Measurements from ENCODE around the gene TJP2. TPM values are rescaled to one million over a fixed set of nuclear protein-coding genes. Genes with fewer than 3 reads are reported as not detected.

Gene TJP2
- total and polyA plus RNA-seq, 2 of the 4 experiments (the other 2 are of a cell fraction), result 38.3 to 49.3 TPM

GRCh38 chr9:69157751-69158466 lies 16.2 kb upstream of the TJP2 start:
- no TSS peak for BruUV-seq (replicated peaks)
- peaks cover 2% of the 10 kb centered on the region; the same call in 1 of the 2 replicates for H3K4me1 ChIP-seq (ENCODE audit: control insufficient read depth, insufficient read depth, low read length)
- peak overlapping the region; percentile 16; the same call in 1 of the 2 replicates for H2AK5ac ChIP-seq (ENCODE audit: low read depth, low read length)
- peak; percentile 95 for ATAC-seq (ENCODE audit: low read depth)
- no peak overlapping the region for H2AK9ac ChIP-seq (replicated peaks; ENCODE audit: low read depth, low read length, poor library complexity)
- no peak overlapping the region for H3K4me2 ChIP-seq (ENCODE audit: low read depth, low read length)
- no peak overlapping the region for H3K14ac ChIP-seq (replicated peaks; ENCODE audit: low read depth, low read length)
- peaks cover 3% of the 10 kb centered on the region; the same call in 1 of the 2 replicates for H4K20me1 ChIP-seq (ENCODE audit: insufficient read depth, low read length)
- H2BK20ac ChIP-seq (ENCODE audit: low read depth, low read length), result no peak overlapping the region
- in situ Hi-C loops (cut with MboI; ENCODE audit: low sequenced_read_pairs), result no loop called here
- H4K5ac ChIP-seq (ENCODE audit: low read depth, low read length), result no peak overlapping the region
- intact Hi-C loops (cut with micrococcal nuclease), result no loop called here
- no peak overlapping the region for H3K4ac ChIP-seq (ENCODE audit: low read depth, low read length)
- ChIA-PET POLR2A (ENCODE audit: unreplicated experiment) (interaction anchor here (0.6 kb wide), 2 partner anchors 15 to 440 kb away, joined by 3 read pairs; no protein-coding TSS in a partner anchor), CTCF (interaction anchor here (0.6 to 2.1 kb wide), 12 partner anchors 8 to 588 kb away, joined by 3 to 7 read pairs (median 4); no protein-coding TSS in a partner anchor)
- no peak overlapping the region for H4K91ac ChIP-seq (ENCODE audit: insufficient read depth, low read depth, low read length)
- peak overlapping the region; percentile 6; the same call in 1 of the 2 replicates for H3K56ac ChIP-seq (ENCODE audit: extremely low read depth, insufficient read depth, low read length)
- 93% methylated on average over 3 of the region's 8 CpGs; no CpG with 5 or more reads in 1 of the 2 experiments for WGBS, 2 experiments (ENCODE audit: extremely low coverage in 2 of 2, insufficient read length in 1 of 2)
- H3K27me3 ChIP-seq (ENCODE audit: control insufficient read depth, insufficient read depth, low read length), result no peaks in the 10 kb centered on the region
- no peak overlapping the region for H3K4me3 ChIP-seq (ENCODE audit: insufficient read depth, low read depth, low read length)
- H4K8ac ChIP-seq (ENCODE audit: low read depth in 2 of 2, low read length in 2 of 2), result no peak overlapping the region
- no peaks in the 10 kb centered on the region for H3K36me3 ChIP-seq (ENCODE audit: control insufficient read depth, insufficient read depth, low read length)
- no peak overlapping the region for H3K18ac ChIP-seq (ENCODE audit: low read depth, low read length)
- peak; percentile 84 for DNase-seq
- no peak overlapping the region for H2BK120ac ChIP-seq (ENCODE audit: low read depth, low read length)
- no peak overlapping the region for H2AFZ ChIP-seq (replicated peaks; ENCODE audit: low read length, poor library complexity)
- no peak overlapping the region for H3K9ac ChIP-seq (ENCODE audit: low read depth, low read length)
- no peak overlapping the region for H3K27ac ChIP-seq (ENCODE audit: insufficient read depth, low read length)
- H3K79me1 ChIP-seq (ENCODE audit: low read depth in 1 of 2, low read length in 2 of 2), result peaks cover 4 to 17% of the 10 kb centered on the region in 2 experiments; a peak in 2 of 4 replicates
- H2BK5ac ChIP-seq (ENCODE audit: low read depth, low read length, poor library complexity, severe bottlenecking), result no peak overlapping the region
- H2BK15ac ChIP-seq (ENCODE audit: low read depth, low read length), result 0 out of 3 replicates have a peak overlapping the region, but pooled peaks have one; percentile 33
- peaks cover 4% of the 10 kb centered on the region; the same call in 1 of the 2 replicates for H3K9me1 ChIP-seq (ENCODE audit: insufficient read depth, low read length)
- no peak overlapping the region for H3K23ac ChIP-seq (ENCODE audit: low read depth, low read length)
- no peaks in the 10 kb centered on the region for H3K9me3 ChIP-seq (ENCODE audit: control insufficient read depth, insufficient read depth, low read length)
- dilution Hi-C loops (cut with HindIII; ENCODE audit: low sequenced_read_pairs, unreplicated experiment), result no loop called here
- no peak for TF ChIP-seq SMC3 (IDR thresholded peaks at IDR 0.05; ENCODE audit: low read depth, low read length)
- no peak for TF ChIP-seq CHD1 (IDR thresholded peaks at IDR 0.05; ENCODE audit: low read depth, low read length)
- TF ChIP-seq NFE2L2 (IDR thresholded peaks at IDR 0.05; ENCODE audit: low read depth, low read length), result no peak
- TF ChIP-seq RCOR1 (IDR thresholded peaks at IDR 0.05; ENCODE audit: insufficient replicate concordance, low read length), result no peak
- no peak for TF ChIP-seq POLR2A (IDR thresholded peaks at IDR 0.05; ENCODE audit: low read depth, low read length)
- TF ChIP-seq MXI1 (IDR thresholded peaks at IDR 0.05; ENCODE audit: borderline replicate concordance, low read depth, low read length), result no peak
- TF ChIP-seq BHLHE40 (IDR thresholded peaks at IDR 0.05; ENCODE audit: low read depth, low read length), result no peak
- peak; percentile 29; the same call in 1 of the 2 replicates for TF ChIP-seq CTCF (conservative IDR thresholded peaks at IDR 0.05; ENCODE audit: low read depth, low read length)
- no peak for TF ChIP-seq ELK1 (IDR thresholded peaks at IDR 0.05; ENCODE audit: borderline replicate concordance, low read depth, low read length)
- no peak for TF ChIP-seq RFX5 (IDR thresholded peaks at IDR 0.05; ENCODE audit: low read depth, low read length)
- no peak for TF ChIP-seq CEBPB (IDR thresholded peaks at IDR 0.05; ENCODE audit: low read depth, low read length)
- TF ChIP-seq MAZ (IDR thresholded peaks at IDR 0.05; ENCODE audit: borderline replicate concordance, low read depth, low read length), result no peak
- TF ChIP-seq FOS (IDR thresholded peaks at IDR 0.05; ENCODE audit: low read depth, low read length), result peak; percentile 16; the same call in 1 of the 2 replicates
- no peak for TF ChIP-seq USF2 (IDR thresholded peaks at IDR 0.05; ENCODE audit: low read depth, low read length)
